Non-pigmented ciliary epithelial cell (primary cell): ENCODE data around the gene IER5.

Experiments
- DNase-seq: peaks from one replicate; pipeline ENCODE4 v3.0.0-alpha.2; 2010; ENCODE audit warnings: low read depth

IER5 gene

DNA sequence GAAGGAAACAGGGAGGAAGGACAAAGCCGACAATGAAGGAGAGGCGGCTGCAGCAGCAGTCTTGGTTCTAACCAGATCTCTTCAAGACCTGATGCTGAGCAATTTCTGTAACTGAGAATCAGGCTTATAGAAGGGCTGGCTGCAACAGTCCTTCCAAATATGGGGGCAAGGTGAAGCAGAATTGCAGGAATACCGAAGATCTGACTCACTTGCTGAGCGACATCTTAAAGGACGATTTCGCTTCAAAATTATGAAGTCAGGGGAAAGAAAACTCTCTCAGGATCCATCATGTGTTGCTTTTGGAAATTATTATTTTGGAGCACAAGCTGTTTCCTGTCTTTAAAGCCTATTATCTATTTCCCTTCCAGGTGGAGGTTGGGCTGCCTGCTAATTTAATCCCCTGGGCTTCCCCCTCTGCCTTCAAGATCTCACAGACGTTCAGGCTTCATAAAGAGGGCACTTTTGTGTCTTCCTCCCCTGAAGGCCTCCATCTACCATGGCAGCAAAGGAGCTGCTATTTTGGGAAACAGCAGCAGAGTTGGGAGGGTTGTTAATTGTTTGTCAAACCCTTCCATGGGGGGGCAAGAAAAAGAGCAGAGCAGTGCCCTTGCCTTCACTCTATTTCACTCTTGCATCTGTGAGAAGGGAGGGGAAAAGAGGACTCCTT is 10.8 kb upstream of the IER5 start:
- no peak for DNase-seq

DNA sequence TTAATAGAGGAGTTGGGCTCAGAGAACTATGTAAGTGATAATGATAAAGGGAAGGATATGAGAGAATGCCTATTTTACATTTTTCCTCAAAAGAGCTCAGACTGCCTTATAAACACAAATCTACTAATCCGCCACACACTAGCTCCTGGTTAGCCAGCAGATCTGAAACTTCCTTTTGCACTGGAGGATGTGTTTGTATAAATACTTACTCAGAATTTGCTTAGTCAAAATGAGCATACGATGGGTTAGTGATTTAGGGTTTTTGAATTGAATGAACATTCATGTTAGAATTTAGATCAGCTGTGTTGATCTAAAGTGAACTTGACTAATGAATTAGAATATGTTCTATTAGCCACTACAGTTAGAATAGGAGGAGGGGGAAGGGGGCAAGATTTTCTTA is 9.1 kb upstream of the IER5 start:
- no peak for DNase-seq

DNA sequence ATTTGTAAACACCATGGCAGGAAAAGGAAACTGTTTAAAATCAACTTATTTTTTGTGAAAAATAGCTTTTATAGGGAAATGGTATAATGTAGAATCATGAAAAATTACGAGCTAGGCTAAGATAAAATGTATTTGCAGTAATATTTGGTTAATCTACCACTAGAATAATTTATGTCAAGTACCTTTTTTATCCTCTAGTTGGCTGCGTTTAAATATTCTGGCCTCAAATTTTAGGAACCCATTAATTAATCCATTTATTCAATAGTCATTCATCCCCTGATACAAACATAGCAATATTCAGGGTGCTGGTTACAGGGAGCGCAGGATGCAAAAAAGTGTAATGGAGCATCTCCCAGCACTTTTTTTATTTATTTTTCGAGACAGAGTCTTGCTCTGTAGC is 8.6 kb upstream of the IER5 start:
- DNase-seq, result no peak

DNA sequence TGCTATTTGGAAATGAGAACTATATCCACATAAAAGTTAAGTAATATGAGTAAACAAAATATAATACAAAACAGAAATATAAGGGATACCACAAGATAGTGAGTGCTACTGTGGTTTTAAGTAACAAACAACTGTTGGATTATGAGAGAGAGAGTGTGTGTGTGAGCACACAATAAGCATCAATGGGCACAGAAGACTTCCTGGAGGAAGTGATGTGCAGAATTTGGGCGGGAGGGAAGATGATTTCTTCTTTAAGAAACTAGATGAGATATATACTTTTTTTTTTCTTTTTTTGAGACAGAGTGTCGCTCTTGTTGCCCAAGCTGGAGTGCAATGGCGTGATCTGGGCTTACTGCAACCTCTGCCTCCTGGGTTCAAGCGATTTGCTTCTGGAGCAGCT is 7.9 kb upstream of the IER5 start:
- no peak for DNase-seq

DNA sequence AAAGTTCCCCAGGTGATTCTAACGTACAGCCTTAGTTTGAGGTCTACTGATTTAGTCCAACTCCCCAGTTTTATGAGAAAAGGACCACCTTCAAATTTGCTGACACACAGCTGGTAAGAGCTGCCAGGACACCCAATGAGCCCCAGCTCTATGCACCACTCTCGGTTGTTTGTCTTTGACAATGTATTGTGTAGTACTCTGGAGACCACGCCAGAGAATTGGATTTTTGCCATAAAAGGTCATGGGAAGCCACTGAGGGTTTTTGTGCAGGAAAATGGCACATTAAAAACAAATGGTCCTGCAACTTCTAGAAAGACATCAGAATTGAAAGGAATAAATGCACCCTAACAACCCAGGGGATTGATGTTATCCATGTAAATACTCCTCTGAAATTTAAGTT is 7.1 kb upstream of the IER5 start:
- no peak for DNase-seq

DNA sequence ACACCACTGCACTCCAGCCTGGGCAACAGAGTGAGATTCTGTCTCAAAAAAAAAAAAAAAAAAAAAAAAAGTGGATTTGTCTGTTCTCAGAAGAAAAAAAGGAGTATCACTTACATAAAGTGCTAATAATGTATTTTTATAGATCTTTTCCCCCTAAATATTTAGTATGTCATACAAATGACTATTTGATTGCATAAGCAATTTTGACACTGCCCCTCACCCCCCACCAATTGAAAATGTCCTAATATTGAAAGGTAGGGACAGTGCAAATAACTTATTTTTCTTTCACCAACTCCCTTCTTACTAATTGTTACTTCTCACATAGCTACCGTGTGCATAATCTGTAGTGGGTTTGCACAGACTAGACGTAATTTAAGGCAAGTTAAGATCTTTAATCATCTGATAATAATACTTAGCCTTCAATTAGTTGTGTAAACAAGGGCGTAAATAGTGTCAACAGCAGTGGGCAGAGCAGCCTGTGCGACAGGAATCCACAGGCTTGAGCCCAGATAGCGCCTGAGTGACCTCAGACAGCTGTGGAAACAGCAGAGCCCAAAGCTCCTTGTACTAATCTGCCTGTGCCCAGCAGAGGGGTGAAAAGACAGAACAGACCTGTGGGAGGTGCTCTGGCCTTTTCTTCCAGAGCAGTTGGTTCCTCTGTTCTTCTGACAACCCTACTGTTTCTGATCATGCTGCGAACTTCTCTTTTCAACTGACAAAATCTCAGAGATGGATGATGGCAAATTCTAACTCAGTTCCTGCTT is 4.5 kb upstream of the IER5 start:
- DNase-seq, result no peak

DNA sequence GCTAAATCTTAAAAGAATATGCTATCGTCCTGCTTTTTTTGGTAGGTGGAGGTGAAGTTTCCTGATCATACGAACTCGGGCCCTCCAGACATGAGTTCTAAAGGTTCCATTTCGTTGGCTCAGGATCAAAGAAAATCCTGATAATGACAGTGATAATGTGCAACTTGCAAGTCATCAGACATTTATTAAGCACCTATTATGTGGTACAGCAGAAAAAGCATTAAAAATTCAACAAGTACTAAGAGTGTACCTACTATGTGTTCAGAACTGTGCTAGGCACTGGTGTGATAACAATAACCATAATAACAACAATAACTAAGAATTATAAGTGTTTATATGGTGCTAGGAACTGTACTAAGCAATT is 3.9 kb upstream of the IER5 start:
- DNase-seq, result no peak

DNA sequence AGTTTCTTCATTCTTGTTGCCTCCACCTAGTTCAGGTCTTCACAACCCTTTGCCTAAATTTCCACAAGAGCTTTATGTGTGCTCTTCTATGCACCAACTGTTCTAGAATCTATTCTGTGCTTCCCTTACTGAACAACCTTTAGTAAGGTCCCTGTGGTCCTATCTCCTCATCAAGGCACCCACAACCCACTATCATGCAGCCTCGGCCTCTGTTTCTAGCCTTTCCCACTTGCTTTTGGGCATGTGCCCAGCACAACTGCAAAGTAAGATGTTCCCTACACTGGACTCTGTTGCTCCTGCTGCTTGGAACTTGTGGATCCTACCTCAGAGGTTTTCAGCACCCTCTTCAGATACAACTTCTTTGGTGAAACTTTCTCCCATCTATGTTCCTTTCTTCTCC is 2.4 kb upstream of the IER5 start:
- DNase-seq, result no peak

DNA sequence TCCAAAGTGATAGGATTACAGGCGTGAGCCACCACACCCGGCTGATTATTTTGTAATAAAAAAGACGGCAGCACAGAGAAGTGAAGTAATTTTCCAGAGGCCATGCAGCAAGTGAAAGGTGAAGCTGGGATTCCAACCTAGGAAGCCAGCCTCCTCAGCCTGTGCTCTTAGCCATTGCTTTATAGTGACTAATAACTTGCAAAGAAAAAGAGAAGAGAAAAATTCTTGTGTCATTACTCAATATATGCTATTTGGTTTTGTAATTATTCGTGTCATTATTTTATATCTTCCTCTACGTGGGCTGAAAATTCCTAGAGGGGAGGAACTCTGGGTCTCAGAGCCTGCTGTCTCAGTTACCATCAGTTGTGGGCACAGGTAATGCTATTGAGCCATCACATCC is 1.6 kb upstream of the IER5 start:
- no peak for DNase-seq

DNA sequence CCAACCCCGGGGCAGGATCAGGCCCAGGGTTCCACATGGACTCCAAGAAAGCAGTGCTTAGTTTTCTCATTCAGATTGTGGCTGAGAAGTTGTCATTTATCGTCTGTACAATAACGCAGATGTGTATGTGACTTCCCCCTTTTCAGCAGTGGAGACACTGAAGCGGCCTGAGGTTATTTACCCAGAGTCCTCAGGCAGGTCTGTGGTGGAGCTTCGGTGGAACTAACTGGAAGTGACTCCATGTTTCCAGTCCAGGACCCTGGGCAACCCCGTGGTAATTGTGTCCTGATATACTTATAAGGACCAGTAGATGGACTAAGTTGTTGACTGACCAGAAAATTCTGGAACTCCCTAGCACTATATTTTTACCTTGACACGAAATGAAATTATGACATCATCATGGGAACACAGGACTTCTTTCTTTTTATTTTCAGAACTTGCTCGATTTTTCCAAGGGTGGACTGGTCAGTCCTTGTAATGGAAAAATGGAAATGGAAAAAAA is 1.0 kb upstream of the IER5 start:
- no peak for DNase-seq

DNA sequence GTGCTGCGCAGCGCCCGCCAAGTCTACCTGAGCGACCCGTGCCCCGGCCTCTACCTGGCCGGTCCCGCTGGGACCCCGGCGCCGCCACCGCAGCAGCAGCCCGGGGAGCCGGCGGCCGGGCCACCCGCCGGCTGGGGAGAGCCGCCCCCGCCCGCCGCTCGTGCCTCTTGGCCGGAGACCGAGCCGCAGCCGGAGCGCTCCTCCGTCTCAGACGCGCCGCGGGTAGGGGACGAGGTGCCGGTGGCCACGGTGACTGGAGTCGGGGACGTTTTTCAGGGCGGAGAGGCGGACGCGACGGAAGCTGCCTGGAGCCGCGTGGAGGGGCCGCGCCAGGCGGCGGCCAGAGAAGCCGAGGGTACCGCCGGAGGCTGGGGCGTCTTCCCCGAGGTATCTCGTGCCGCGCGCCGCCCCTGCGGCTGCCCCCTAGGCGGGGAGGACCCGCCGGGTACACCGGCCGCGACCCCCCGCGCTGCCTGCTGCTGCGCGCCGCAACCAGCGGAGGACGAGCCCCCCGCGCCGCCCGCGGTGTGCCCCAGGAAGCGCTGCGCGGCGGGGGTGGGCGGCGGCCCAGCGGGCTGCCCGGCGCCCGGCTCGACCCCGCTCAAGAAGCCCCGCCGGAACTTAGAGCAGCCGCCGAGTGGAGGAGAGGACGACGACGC is 646 bp downstream of the IER5 start:
- DNase-seq, result no peak

DNA sequence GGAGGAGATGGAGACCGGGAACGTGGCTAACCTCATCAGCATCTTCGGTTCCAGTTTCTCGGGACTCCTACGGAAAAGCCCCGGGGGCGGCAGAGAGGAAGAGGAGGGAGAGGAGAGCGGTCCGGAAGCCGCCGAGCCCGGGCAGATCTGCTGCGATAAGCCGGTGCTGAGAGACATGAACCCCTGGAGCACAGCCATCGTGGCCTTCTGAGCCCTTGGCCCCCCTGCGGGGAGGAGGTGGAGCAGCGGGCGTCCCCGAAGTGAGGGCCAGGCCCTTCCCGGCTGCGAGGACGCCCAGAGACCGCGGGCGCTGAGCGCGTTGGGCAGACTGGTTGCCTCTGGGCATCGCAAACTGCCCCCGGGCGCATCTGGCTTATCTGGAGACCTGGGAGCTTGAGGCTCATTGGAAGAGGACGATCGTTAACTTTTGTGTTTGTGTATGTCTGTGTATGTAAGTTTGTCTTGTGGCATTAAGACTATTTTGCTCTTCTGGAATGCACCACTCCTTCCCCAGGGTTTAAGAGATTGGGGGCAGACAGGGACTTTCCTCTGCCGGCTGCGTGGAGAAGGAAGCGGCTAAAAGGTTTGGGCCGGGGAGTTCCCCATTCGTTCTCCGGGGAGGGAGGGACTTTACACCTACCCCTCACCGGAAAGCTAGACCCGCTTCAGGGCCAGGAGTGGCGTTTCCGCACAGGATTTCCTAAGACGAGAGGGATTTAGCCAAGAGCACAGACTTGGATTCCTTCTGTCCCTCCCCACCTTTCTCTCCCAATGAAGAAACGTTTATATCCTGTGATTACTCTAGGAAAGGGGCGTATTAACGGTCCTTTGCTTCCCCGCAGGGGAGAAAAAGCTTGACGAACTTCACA is 1.4 kb downstream of the IER5 start:
- no peak for DNase-seq

DNA sequence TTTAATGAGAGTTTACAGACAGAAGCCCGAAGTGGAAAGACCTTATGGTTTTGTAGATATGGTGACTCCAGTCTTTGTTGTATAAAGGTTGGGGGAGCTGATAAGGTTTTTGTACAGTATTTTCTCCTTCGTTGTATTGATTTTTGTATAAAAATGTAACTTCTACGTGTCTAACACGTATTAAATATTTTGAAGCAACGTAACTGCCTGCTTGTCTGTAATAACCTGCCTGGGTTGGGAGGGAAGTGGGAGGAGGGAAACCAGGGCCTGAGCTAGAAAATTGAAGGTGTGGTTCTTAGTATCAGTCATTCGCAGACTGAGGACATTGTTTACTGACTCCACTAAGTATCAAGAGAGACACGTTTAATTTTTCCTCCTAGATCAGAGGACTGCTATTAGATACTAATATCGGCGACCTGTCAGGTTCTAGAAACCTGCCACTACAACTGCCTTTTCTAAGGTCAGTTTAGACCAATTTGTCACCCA is 2.2 kb downstream of the IER5 start:
- DNase-seq, result no peak

DNA sequence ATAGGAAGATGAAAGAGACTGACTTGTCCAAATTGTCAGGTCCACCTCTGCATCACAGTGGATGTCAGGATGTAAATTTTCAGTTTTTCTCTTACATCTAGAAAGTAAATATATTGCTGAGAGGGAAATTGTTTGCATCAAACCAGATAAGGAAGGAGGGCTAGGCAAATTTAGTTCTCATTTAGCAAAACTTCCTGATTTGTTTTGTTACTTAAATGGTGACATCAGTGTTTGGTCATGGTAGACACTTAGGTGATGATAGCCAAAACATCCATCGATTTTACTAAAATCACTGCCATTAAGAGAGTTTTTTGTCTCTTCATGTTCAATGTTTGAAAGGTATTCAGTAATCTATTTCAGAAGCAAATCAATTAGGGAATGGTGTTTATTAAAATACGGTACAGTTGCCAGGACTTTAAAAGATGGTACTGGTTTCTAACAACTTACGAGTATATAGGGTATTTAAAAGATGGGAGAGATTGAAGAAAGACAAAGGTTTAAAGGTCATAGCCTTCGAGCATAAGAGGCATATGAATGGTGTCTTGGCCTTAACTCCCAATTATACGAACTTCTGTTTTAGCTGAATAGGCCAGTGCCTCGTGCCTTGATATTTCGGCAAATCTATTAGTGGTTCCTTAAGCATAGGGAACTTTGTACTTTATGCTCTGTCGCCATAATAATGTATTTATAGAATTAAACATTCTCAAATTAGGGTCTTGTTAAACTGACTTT is 3.0 kb downstream of the IER5 start:
- no peak for DNase-seq

DNA sequence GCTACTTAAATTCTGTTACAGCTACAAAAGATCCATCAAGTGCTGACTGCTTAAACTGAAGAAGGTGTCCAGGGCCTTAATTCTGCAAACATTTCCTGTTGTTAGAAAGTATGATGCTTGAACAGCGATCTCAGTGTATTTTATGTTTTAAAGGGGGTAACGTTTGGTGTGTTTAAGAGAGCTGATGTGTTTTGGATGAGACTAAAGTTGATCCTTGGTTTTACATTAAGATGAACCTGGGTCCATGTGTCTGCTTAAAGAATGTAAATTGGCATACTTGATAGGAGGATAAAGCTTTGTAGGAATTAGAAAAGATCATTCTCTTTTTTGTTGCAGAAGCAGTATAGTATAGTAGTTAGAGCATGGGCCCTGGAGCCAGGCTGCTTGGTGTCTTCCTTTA is 3.6 kb downstream of the IER5 start:
- no peak for DNase-seq

DNA sequence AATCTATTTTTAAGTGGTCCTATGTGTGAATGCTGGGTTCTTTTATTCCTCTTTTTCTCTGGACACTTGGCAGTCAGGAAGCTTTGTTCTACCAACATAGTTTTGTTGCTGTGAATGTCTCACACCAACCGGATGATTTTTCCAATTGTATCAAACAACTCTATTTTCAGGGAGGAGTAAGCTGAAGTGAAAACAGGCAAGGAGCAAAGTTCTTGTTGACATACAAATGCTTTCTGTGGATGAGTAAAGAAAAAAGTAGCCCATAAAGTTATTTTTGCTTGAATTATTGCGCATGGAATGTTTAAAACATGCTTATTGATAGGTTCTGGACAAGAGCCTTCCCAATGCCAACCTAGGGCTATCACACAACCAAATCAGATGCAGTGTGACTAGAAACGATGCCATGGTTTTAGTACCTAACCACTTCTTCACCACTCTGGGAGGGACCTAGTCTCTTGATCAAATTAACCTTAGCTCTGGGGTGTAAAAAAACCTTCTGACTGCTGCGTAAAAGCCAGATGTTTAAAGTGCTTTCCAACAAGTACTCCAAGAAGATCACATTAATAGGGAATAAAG is 4.5 kb downstream of the IER5 start:
- DNase-seq, result no peak

DNA sequence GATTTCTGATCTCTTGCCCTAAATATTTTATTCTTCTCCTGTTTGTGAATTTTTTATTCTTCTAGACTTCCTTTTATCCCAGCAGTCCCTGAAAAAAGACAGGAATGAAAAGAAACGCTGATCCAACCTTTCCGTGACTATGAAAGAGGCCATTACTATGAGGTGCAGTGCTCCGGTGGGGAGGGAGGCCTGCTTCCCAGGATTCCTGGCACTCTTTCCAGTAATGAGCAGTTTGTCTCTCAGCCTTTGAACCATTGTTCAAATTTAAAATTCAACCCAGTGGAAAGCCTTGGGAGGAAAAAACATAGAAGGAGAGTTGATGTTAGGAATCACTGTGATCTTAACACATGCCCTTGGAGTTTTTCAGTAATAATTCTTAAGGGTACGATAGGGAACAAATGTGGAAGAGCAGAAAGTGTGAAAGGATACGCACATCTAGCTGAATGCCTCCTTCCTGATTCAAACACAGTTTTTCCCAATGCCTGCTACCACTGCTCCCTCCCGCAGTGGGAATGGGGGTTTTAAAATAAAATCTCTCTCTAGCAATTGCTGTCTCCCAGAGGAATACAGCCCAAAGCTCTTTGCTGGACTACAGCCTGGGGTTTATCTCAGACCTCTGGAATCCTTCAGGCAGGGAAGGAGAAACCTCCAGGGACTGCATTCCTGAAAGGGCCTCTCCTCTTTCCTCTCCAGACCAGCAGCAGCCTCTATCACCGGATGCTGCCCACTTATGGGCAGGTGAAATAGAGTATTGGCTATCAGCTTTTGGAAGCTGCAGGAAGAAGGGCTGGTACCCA is 6.1 kb downstream of the IER5 start:
- DNase-seq, result no peak

DNA sequence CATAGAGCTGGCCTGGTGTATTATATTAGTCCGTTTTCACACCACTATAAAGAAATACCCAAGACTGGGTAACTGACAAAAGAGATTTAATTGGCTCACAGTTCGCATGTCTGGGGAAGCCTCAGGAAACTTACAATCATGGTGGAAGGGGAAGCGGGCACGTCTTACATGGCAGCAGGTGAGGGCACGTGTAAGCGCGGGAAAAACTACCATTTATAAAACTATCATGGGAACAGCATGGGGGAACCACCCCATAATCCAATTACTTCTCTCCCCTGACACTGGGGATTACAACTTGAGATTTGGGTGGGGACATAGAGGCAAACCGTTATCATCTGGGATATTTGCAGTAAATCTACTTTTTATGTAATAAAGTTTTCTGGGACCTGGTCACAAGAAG is 6.8 kb downstream of the IER5 start:
- DNase-seq, result no peak

DNA sequence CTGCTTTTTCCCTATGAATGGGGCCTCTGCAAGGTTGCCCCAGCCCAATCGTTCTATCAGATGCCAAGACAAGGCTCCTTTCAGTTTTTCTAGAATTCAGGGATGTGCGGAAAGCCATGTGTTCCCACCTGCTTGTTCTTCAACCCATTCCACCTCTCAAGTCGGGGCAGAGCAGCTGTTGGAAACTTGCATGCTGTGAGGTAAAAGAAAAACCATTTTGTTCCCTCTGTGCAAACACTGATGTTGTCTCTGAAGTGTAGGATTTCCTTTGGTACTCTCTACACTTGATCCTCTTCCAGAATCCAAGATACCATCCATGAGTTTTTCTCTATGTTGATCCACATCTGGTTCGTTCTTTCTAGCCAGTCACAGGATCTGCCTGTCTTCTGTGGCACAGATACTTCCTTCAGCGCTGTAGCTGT is 7.3 kb downstream of the IER5 start:
- no peak for DNase-seq

DNA sequence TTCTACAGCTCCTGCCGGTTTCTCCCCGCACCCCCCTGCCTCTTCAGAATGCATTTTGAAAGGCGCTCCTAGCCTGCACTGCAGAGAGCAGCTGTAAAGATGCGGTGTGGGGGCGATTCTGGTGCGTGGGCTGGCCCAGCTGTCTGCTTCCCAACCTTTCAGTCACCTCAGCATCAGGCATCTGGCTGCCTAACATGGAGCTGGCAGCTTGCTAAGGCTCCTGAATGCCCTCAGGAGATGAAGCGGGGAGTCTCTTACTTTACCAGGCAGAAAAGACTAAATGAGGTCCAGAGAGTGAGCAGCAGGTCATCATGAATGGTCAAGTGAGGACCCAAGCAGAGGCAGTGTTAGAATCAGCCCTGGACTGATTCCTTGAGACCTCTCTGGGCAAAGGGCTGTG is 8.7 kb downstream of the IER5 start:
- no peak for DNase-seq
